Measurements from ENCODE around the gene MLLT1.

- TF ChIP-seq CTCF (conservative IDR thresholded peaks at IDR 0.05 in 1 of 2, IDR thresholded peaks at IDR 0.05 in 1 of 2; ENCODE audit: low read depth in 1 of 2, low read length in 2 of 2) (no peak), EZH2 (IDR thresholded peaks at IDR 0.05; ENCODE audit: low read length, missing control alignments) (no peak)
Observed at GRCh38 chr19:6241056-6241455, 38.7 kb downstream of the MLLT1 start.

Data from fibroblast of lung (primary cell).